Measurements from ENCODE around the gene PLPP6.
A peak's percentile ranks its signal among the peaks of the same experiment; 100 is the strongest.

The PLPP6 gene

DNA sequence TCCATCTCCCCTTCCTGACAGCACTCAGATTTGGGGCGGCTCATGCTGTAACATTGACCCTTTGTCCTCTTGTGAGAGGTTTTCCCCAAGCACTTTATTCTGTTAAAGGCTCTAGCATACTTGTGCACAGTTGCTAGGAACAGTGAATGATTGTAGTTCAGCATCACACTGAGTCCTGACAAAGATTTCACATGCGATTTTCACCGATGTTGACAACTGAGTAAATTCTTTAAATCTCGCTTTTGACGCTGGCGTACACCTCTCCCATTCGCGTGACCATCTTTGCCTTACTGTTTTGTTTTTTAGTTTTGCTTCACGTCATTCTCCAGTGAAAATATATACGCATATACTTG lies 18.1 kb downstream of the PLPP6 start:
- no peak for DNase-seq (ENCODE audit: insufficient read length, low spot score)

GRCh38 chr9:4680750-4681149 lies 18.7 kb downstream of the PLPP6 start:
- TF ChIP-seq CTCF (IDR thresholded peaks at IDR 0.05; ENCODE audit: insufficient read depth, missing control alignments), result no peak
- FAIRE-seq (no peak), DNase-seq (ENCODE audit: insufficient read length, low spot score) (no peak)

More for the DNA sequence above, 18.1 kb downstream of the PLPP6 start:
- FAIRE-seq, result peak; percentile 48
- TF ChIP-seq CTCF (IDR thresholded peaks at IDR 0.05; ENCODE audit: insufficient read depth, missing control alignments), result no peak

DNA sequence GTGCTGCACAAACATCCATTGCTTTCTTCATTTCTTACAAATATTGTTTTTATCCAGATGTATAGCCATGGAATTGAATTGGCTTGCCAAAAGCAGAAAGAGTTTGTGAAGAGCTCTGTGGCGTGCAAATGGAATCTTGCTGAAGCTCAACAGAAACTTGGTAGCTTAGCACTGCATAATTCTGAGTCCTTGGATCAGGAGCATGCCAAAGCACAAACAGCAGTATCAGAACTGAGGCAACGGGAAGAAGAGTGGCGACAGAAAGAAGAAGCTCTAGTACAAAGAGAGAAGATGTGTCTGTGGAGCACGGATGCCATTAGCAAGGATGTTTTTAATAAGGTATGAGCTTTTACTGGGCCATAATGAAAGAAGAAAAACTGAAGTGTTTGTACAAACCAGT lies 22.7 kb downstream of the PLPP6 start:
- no peak for FAIRE-seq
- no peak for TF ChIP-seq CTCF (IDR thresholded peaks at IDR 0.05; ENCODE audit: insufficient read depth, missing control alignments)

DNA sequence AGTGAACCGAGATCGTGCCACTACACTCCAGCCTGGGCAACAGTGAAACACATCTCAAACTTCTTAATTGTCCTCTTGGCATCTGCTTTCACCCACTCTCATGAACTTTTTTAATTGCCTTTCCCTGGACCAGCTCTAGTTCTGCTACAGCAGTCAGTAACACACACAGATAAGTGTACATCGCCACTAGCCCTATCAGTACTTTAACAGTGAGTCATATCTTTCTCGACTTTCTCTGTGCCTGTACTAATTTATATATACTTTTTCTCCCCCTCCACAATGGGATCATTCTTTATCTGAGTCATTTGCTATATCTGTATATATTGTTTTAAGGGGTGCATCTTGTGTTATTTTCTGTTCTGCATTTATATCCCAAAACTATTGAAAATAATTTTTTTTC lies 24.0 kb downstream of the PLPP6 start:
- DNase-seq (ENCODE audit: insufficient read length, low spot score) (no peak), FAIRE-seq (no peak)
- TF ChIP-seq CTCF (IDR thresholded peaks at IDR 0.05; ENCODE audit: insufficient read depth, missing control alignments), result no peak

More for the DNA sequence above, 22.7 kb downstream of the PLPP6 start:
- no peak for DNase-seq (ENCODE audit: insufficient read length, low spot score)

DNA sequence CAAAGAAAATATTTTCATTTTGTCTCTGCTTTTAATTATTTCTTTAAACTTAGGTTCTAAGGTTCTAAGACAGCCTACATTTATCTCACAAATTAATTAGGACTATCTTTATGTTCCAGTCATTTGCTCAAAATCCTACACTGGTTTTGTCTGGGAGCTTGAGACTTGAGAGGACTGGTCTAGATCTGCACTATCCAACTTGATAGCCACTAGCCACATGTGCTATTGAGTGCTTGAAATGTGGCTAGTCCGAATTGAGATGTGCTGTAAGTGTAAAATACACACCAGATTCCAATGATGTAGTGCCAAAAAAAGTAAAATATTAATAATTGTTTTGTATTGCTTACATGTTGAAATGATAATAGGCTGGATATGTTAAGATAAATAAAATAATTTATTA lies 24.5 kb downstream of the PLPP6 start:
- no peak for DNase-seq (ENCODE audit: insufficient read length, low spot score)
- no peak for FAIRE-seq
- no peak for TF ChIP-seq CTCF (IDR thresholded peaks at IDR 0.05; ENCODE audit: insufficient read depth, missing control alignments)

- no peak for TF ChIP-seq CTCF (IDR thresholded peaks at IDR 0.05; ENCODE audit: insufficient read depth, missing control alignments)
- DNase-seq (ENCODE audit: insufficient read length, low spot score) (no peak), FAIRE-seq (no peak)
Measured at GRCh38 chr9:4689021-4689420, 26.9 kb downstream of the PLPP6 start.

- DNase-seq (ENCODE audit: insufficient read length, low spot score), result no peak
- FAIRE-seq, result no peak
- no peak for TF ChIP-seq CTCF (IDR thresholded peaks at IDR 0.05; ENCODE audit: insufficient read depth, missing control alignments)
Measured at GRCh38 chr9:4689687-4690104, 27.6 kb downstream of the PLPP6 start.
